AG09309 (cell line): ENCODE results near the gene TEKT4.
"Not testable (repeated sequence)": the region's sequence is repeated elsewhere in the genome, so short reads cannot be mapped to it uniquely, and the experiment has no call there.

Experiments used
- DNase-seq: peaks from one replicate; pipeline ENCODE4 v3.0.0-alpha.2; 2010; ENCODE audit warnings: low read depth
- H3K4me3 ChIP-seq: 2 replicates; pipeline ENCODE4 v1.5.1; 2011; ENCODE audit warnings: mild to moderate bottlenecking, low read depth, low read length, moderate library complexity; ENCODE audit not compliant: control insufficient read depth
- TF ChIP-seq, protein P1 (sequence below): IDR thresholded peaks from 2 replicates; pipeline ENCODE4 v1.5.1; 2011; ENCODE audit warnings: mild to moderate bottlenecking, low read depth, low read length, inconsistent platforms; ENCODE audit not compliant: insufficient read depth, control insufficient read depth; ENCODE audit errors: missing control alignments

The TEKT4 gene, protein sequence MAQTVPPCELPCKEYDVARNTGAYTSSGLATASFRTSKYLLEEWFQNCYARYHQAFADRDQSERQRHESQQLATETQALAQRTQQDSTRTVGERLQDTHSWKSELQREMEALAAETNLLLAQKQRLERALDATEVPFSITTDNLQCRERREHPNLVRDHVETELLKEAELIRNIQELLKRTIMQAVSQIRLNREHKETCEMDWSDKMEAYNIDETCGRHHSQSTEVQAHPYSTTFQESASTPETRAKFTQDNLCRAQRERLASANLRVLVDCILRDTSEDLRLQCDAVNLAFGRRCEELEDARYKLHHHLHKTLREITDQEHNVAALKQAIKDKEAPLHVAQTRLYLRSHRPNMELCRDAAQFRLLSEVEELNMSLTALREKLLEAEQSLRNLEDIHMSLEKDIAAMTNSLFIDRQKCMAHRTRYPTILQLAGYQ

DNA sequence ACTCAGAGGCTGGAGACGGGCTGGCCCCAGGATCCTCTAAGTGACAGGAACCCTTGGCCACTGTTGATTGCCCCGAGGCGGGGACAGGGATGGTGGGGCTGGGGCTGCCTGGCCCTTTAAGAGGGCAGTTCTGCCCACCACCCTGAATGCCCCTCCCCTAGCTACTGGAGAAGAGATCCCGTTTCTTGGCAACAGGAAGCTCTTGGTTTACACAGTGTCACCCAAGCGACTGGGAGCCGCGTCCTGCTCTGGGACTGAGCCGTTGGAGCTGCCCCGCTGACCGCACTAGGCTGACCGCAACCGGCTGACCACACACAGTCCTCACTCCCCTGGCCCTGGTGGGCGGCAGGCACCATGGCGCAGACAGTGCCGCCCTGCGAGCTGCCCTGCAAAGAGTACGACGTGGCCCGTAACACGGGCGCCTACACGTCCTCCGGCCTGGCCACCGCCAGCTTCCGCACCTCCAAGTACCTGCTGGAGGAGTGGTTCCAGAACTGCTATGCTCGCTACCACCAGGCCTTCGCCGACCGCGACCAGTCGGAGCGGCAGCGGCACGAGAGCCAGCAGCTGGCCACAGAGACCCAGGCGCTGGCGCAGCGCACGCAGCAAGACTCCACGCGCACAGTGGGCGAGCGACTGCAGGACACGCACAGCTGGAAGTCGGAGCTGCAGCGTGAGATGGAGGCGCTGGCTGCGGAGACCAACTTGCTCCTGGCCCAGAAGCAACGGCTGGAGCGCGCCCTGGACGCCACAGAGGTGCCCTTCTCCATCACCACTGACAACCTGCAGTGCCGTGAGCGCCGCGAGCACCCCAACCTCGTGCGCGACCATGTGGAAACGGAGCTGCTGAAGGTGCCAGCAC is at the start of gene TEKT4:
TSS of gene TEKT4 (plus strand) at position 205 of the 862 bp plus-strand sequence. CDS start at position 355, 150 bp downstream.
- H3K4me3 ChIP-seq = no peak within 1 kb of the TSS
- no peak for DNase-seq
- TF ChIP-seq, protein P1, sequence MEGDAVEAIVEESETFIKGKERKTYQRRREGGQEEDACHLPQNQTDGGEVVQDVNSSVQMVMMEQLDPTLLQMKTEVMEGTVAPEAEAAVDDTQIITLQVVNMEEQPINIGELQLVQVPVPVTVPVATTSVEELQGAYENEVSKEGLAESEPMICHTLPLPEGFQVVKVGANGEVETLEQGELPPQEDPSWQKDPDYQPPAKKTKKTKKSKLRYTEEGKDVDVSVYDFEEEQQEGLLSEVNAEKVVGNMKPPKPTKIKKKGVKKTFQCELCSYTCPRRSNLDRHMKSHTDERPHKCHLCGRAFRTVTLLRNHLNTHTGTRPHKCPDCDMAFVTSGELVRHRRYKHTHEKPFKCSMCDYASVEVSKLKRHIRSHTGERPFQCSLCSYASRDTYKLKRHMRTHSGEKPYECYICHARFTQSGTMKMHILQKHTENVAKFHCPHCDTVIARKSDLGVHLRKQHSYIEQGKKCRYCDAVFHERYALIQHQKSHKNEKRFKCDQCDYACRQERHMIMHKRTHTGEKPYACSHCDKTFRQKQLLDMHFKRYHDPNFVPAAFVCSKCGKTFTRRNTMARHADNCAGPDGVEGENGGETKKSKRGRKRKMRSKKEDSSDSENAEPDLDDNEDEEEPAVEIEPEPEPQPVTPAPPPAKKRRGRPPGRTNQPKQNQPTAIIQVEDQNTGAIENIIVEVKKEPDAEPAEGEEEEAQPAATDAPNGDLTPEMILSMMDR = no peak

DNA sequence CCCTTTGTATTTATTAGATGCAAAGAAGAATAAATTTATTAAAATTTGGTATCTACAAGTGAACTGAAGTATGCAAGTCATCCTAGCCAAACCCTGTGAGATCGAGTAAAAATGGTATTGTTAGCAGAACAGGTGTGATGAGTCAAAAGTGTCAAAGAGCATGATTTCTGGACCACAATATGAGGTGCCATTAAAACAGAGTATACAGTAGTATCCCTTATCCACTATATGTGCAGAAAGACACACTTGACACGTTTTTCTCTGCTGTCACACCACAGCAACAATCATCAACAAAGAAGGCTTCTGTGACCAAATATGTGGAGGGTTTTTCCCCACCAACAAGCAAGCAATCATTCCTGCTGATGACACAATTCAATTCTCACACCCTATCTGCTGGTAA is 32.0 kb upstream of the TEKT4 start:
- not testable (repeated sequence) for DNase-seq, H3K4me3 ChIP-seq

DNA sequence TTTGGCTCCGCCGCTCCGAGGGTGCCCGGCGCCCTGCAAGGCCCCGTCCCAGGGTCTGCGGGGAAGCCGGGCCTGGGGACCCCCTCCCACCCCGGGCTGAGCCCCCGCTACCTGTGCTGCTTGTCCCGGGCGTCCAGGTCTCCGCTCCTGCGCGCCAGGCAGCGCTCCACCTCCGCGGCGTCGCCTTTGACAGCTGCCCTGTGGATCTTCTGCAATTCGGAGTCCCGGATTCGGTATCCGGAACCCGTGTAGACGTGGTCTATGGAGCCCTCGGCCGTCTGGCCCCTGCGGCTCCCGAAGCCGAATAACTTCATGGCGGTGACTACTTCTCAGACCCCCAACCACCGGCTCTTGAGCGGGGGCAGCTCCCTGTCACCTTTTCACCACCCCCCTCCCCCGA is 14.4 kb upstream of the TEKT4 start:
- H3K4me3 ChIP-seq, DNase-seq: not testable (repeated sequence)

DNA sequence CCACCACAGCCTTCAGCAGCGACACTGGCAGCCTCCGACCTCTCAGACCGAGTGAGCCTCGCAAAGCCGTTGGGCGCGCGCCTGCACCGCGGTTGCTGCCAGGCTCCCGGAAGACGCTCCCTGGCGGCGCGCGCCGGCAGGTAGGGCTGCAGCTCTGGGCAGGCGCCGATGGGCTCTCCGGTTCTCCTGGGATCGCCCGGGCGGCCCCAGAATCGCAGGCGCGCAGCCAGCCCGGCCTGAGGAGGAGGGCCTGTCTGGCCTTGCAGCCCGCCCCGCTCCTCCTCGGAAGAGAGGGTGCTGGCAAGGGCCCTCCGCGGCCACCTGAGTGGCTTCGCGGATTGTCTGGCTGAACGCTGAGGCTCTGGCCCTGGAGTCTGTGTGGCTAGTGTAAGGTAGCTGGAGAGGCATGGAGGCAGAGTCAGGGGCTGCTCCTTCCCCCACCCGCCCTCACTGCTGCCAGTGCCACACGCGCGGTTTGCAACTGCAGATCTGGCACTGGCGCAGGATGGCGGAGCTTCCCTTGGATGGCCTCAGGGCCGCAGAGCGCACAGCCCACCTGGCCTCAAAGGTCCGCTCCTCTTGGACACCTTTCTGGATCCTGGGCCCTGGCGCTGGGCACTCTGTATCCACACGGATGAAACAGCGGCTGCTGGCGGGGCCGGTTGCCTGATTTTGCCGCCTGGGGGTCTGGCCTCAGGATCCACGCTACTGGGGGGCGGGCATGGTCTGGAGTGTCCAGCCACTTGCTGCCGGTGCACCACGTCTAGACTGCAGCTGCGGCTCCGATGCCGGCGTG is 13.7 kb upstream of the TEKT4 start:
- not testable (repeated sequence) for DNase-seq, H3K4me3 ChIP-seq

DNA sequence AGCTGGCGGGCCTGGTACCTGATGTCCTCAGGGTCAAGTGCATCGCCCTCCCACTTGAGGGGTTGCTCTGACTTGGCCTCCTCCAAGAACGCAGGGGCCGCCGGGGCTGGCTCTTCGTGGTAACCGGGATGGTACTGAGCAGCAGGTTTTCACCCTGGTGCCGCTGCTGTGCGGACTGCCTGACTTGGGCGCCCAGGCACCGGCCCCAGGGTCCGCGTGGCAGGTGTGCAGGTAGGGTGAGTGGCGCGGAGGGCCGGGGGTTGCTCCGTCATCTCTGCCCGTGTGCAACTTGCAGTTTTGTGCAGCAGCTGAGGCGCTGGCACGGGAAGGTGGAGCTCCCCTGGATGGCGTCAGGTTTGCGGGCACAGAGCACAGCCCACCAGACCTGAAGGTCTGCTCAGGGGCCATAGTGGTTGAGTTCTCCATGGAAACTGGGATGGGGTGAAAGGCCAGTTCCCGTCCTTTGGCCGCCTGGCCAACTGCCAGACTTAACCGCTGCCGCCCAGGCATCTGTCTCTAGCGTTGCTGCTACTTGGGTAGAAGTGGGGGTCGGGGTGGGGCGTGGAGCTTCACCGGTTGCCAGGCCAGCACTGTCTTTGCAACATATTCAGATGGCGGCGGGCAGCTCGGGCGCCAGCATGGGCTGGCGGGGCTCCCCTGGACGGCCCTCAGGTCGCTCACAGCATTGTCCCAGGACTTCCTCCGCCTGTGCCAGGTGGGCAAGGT is 12.9 kb upstream of the TEKT4 start:
- DNase-seq, H3K4me3 ChIP-seq: not testable (repeated sequence)

DNA sequence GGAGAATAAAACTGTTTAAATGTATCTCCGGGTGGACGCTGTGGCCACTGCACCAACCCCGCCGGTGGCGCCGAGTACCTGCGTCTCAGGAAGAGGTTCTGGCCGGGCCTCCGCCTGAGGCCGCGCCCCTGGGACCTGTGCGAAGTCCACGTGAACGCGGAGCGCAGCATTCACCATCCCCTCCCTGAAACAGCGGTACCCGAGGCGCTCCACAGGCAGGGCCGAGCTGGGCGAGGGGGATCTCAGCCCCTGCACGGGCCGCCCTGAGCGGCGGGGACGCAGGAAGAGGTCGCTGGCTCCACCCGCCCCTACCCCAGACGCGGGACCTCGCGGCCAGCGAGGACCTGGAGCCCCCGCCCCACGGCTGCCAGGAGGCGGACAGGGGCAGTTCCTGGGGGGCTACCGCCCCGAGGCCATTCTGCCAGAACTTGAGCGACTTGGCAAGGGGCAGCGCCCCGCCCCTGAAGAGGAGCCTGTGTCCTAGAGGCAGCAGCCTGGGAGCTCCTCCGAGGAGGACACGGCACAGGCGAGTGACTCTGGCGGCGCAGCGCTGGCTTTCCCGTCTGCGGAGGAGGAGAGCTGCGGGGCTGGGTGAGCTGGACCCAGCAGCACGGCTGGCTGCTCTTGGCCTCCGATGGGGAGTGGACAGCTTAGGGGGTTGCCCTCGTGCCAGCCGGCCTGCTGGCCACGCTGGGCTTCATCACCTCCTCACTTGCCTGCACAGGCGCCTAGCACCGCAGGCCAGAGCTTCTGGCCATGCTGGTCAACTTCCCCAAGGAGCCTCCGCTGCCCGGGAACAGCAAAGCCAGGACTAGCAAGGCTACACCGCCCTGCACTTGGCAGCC is 9.7 kb upstream of the TEKT4 start:
- no peak overlapping the region for H3K4me3 ChIP-seq
- no peak for DNase-seq
- TF ChIP-seq, protein P1 = no peak

DNA sequence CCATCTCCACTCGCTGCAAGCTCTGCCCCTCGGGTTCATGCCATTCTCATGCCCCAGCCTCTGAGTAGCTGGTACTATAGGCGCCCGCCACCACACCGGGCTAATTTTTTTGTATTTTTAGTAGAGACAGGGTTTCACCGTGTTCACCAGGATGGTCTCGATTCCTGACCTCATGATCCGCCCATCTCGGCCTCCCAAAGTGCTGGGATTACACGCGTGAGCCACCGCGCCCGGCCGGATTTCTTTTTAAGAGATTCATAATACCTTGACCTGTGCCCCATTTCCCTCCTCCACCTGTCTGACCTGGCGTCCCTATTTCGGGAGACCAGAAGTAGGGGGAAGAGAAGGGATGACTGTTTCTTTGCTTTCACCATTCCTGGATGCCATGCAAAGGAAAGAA is 8.3 kb upstream of the TEKT4 start:
- not testable (repeated sequence) for H3K4me3 ChIP-seq

DNA sequence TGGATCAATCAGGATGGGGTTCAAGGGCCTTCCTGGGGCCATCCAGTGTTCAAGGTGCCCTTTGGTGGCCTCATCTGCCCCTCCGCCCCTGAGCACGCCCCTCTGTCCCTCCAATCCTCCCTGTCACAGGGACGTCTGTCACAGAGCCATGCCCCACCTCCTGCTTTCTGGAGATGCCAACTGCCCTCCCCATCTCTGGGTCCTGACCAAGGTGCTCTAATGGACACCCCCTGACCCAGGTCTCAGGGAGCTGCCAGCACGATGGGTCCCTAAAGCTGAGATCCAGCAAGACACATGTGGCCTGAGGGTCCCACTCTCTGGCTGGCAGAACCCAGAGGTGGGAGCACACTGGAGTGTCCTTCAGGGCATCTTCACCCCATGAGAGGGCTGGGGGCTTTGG is 2.1 kb upstream of the TEKT4 start:
- TF ChIP-seq, protein P1 = no peak
- no peak for DNase-seq
- no peak overlapping the region for H3K4me3 ChIP-seq

More for the DNA sequence above, 8.3 kb upstream of the TEKT4 start:
- not testable (repeated sequence) for DNase-seq
